Thyroid gland (tissue), 4 donors: Measurements from ENCODE around the gene DYRK4.

ENCODE experiments used
- CTCF ChIP-seq, 6 experiments: fragments of 200-600 bp in 3 of 6; fragments of 450-650 bp in 3 of 6; sonication (generic) in 3 of 6; IDR thresholded peaks; one replicate each; pipeline ENCODE4 v1.5.1; 2016 to 2019; ENCODE audit warnings: antibody characterized with exemption in 6 of 6, mild to moderate bottlenecking in 2 of 6, inconsistent platforms in 1 of 6, moderate library complexity in 1 of 6
- POLR2A ChIP-seq, 2 donors: fragments of 450-650 bp; IDR thresholded peaks; one replicate each; pipeline ENCODE4 v1.6.1; 2017; ENCODE audit warnings: antibody characterized with exemption in 2 of 2, mild to moderate bottlenecking in 2 of 2, moderate library complexity in 1 of 2

GRCh38 chr12:4588916-4589315, 26.9 kb downstream of the DYRK4 start:
- TF ChIP-seq POLR2A (IDR thresholded peaks at IDR 0.05) (no peak), CTCF (IDR thresholded peaks at IDR 0.05) (no peak)
